Right lobe of liver (tissue), 4 donors: ENCODE data around the gene SART3.

ENCODE experiments used
- CTCF ChIP-seq, 4 donors: fragments of 200-600 bp in 3 of 4; fragments of 450-650 bp in 1 of 4; IDR thresholded peaks; one replicate each; pipeline versions ENCODE4 v1.5.1 to v1.8.0; 2016 to 2022; ENCODE audit warnings: antibody characterized with exemption in 4 of 4, mild to moderate bottlenecking in 2 of 4
- POLR2A ChIP-seq: fragments of 450-650 bp; IDR thresholded peaks from one replicate; pipeline ENCODE4 v1.6.1; 2017; ENCODE audit warnings: antibody characterized with exemption, mild to moderate bottlenecking
- donor health status: DM: no; HTN: no; CAD: no.
- donor health status: DM: no; HTN: no; CAD: no.
- donor health status: DM: no; HTN: yes; CAD: no.

- no peak for TF ChIP-seq CTCF (IDR thresholded peaks at IDR 0.05)
- no peak for TF ChIP-seq POLR2A
Measured at GRCh38 chr12:108543652-108544051, 17.3 kb downstream of the SART3 start.
